OCI-M2 (cell line): Measurements from ENCODE around the gene TMCC3.
"Not testable (repeated sequence)": the region's sequence is repeated elsewhere in the genome, so short reads cannot be mapped to it uniquely, and the experiment has no call there.

Source experiments
- DNase-seq: peaks from one replicate; lab custom pipeline; 2025; ENCODE audit not compliant: unreplicated experiment; lab: John Stamatoyannopoulos, UW

TMCC3 gene, protein sequence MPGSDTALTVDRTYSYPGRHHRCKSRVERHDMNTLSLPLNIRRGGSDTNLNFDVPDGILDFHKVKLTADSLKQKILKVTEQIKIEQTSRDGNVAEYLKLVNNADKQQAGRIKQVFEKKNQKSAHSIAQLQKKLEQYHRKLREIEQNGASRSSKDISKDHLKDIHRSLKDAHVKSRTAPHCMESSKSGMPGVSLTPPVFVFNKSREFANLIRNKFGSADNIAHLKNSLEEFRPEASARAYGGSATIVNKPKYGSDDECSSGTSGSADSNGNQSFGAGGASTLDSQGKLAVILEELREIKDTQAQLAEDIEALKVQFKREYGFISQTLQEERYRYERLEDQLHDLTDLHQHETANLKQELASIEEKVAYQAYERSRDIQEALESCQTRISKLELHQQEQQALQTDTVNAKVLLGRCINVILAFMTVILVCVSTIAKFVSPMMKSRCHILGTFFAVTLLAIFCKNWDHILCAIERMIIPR

GRCh38 chr12:94650143-94651056 lies at the start of gene TMCC3:
TSS of gene TMCC3 (minus strand) at chr12:94650557. CDS start at chr12:94650430, 127 bp downstream.
- no peak for DNase-seq

GRCh38 chr12:94699801-94700200 lies 49.4 kb upstream of the TMCC3 start:
- peak; percentile 17 for DNase-seq

DNA sequence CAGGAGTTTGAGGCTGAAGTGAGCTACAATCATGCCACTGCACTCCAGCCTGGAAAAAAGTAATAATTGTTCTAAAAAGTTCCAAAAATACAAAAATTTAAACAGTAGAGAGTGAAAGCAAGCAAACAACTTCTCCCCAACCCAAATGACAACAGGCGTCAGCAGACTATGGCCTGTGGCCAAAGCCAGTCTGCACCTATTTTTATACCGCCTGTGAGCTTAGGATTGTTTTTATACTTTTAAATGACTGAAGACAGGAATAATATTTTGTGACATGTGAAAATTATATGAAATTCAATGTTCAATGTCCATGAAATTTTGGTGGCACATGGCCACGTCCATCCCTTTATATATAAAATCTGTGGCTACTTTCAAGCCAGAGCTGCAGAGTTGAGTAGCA lies 48.2 kb upstream of the TMCC3 start:
- no peak for DNase-seq

DNA sequence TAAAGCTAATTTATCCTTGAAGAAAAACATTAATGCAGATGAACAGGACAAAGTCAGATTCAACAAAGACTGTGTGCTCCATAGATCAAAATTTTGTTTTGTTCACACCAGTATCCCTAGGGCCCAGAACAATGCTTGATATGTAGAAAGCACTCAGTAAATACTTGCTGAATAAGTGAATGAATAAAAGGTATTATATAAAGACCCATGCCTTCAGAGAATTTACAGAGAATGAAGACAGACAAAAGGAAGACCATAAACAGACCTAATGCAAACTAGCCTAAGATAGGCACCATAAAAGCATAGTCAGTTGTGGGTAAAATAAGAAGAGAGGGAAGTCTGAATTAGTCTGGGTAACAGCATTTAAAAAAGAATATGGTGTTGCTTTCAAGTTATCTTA lies 47.3 kb upstream of the TMCC3 start:
- no peak for DNase-seq

DNA sequence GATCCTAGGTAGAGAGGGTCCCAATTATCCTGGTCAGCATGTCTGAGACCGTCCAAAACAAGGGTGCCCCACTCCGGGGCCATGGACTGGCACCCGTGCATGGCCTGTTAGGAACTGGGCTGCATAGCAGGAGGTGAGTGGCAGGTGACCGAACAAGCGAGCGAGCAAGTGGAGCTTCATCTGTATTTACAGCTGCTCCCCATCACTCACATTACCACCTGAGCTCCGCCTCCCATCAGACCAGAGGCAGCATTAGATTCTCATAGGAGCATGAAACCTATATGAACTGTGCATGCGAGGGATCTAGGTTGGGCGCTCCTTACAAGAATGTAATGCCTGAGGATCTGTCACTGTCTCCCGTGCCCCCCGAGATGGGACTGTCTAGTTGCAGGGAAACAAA lies 44.4 kb upstream of the TMCC3 start:
- no peak for DNase-seq

DNA sequence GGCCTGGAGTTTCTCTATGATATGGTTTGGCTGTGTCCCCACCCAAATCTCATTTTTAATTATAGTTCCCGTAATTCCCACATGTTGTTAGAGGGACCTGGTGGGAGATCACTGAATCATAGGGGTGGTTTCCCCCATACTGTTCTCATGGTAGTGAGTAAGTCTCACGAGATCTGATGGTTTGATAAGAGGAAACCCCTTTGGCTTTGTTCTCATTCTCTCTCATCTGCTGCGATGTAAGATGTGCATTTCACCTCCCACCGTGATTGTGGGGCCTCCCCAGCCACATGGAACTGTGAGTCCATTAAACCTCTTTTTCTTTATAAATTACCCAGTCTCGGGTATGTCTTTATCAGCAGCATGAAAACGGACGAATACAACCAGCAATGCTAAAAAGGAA lies 42.5 kb upstream of the TMCC3 start:
- DNase-seq = not testable (repeated sequence)

DNA sequence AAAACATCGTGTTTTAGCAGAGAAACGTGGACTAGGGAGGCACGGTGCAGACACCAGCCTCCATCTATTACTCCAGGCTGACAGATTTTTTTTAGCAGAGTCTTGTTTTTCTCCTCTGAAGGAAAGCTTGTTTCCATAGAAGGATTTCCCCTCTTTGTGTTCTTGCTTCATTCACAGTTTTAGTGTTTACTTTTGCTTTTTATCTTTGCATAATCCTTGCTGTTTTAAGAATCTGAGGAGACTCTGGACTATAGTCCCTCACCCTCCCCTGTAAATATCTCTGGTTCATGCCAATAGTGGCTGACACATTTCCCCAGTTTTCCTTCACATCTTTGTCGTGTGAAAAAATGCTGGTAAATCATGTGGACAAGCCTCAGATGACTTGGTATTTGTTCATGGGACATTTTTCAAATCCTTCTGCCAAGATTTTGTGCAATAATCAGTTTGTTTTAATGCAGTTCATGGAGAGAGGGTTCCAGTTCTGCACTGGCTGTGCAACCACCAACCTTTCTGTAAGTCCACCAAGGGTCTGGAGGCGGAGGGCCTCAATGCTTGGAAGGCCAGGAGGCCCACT lies 39.9 kb upstream of the TMCC3 start:
- DNase-seq = no peak

- no peak for DNase-seq
Measured at GRCh38 chr12:94689646-94690036, 39.3 kb upstream of the TMCC3 start.

GRCh38 chr12:94689002-94689645 lies 38.8 kb upstream of the TMCC3 start:
- no peak for DNase-seq

GRCh38 chr12:94687891-94688290 lies 37.5 kb upstream of the TMCC3 start:
- no peak for DNase-seq

DNA sequence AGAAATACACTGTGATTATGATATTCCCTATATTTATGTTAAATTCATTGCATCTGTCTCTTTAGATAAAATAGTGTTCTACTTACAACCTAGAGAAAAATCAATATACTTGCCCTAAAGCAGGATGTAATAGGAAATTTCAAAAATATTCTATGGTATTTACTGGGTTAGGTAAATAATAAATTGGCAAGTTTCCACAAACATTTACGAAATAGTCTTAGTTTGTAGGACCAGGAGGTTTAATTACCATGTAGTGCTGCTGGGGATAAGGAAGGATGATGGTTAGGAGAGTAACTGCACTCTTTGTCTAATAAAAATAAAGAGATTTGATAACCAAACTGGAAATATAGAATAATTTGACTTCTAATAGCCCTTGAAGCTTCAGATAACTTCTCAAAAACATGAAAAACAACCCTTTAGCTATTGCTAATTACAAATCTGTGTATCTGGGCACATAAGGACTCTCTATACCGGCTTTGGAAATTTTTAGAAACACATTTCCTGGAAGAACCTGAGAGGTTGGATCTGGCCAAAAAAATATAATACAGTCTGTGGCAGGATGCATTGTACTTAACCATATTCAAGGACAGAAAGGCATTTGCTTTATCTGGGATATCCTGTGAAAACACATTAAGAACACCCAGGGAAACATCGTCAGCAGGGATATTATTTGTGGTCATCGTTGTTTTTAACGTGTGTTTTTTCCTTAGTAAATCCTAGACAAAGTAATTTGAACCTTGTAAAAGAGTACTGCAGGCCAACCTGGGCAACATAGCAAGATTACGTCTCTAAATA lies 36.7 kb upstream of the TMCC3 start:
- DNase-seq = no peak

DNA sequence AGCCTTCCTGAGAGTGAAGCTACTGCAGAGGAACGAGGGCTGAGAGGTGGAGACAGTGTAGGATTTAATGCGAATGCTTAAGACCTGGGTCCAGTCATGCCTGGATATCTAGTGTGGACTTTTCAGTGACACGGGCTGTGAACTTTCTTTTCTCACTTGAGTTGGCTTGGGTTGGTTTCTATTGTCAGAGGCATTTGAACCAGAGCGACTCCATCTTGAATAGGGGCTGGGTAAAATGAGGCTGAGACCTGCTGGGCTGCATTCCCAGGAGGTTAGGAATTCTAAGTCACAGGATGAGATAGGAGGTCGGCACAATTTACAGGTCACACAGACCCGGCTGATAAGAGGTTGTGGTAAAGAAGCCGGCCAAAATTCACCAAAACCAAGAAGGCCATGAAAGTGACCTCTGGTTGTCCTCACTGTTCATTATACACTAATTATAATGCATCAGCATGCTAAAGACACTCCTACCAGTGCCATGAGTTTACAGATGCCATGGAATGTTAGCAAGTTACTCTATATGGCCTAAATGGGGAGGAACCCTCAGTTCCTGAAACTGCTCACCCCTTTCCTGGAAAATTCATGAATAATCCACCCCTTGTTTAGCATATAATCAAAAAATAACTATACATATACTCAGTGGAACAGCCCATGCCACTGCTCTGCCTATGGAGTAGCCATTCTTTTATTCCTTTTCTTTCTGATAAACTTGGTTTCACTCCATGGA lies 34.2 kb upstream of the TMCC3 start:
- no peak for DNase-seq

DNA sequence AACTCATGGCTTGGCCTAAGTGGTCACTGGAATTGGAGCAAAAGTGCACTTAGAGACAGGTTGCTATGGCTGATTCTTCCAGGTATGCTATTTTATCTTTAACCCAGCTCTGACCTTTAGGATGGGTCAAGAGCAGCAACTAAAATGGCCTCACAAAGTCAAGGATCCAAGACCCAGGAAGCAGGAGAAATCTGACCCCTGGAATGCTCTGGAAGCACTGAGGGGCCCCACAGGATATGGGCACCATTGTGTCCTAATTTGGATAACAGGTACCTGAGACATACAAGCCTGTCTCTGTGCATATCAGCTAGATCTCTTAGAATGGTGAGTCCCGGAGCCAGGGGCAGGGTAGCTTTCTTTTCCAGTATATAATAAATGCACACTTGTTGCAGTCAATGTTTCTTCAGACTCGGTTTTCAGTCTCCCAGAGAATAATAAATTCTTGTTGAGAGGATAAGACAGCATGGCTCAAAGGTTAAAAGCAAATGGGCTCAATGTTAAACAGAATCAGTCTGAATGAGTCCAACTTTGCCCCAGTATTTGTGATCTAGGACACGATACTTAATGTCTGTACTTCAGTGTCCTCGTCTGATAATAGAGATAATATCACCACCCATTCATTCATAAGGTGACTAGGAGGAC lies 29.3 kb upstream of the TMCC3 start:
- DNase-seq = no peak

DNA sequence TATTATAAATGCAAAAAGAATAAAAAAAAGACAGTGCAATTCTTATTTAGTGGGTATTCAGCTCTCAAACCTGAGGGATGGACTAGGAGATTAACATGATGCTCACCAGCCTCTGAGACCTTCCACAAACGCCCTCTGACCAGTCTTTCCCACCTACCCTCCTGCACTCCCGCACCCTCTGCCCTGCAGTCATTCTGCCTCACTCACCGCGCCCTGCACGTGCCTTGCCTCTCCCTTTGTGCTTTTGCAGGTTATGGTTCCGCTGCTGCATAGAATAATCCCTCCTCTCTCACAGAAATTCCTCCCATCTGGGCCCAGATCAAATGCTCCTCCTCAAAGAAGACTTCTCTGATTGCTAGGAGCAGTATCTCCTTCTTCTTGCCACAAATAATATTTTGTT lies 28.5 kb upstream of the TMCC3 start:
- no peak for DNase-seq

DNA sequence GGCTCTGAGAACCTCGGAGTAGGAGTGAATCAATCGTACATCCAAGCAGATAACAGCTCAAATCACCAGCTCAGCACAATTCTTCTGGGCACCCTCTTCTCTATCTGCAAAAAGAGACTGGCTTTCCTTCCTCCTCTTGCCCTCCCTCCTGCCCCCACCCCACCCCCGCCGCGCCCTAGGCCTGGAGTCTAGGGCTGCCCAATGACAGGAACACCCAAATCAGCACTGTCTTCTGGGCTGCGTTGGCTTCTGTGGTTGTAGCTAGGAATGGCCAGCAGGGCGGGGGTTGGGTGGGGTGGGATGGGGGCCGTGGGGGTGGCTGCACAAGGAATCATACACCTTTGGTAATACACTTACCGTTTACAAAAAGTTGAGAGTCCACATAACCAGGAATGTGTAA lies 28.0 kb upstream of the TMCC3 start:
- DNase-seq = no peak

DNA sequence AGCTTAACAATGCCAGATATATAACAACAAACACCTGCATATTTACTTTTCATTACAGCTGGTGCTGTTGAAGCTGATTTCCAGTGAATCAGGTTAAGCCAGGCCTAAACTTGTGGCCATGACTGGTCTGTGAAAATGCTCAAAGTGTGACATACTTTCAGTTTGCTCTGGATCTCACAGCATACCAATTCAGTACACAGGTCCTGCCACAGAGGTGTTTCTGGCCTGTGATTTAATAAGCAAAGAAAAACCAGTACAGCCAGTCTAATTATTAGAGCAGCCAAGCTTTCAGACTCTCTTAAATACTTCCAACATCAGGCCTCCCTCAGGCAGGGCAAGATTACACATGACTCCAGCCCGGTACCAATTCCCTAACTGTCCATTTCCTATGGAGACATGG lies 27.4 kb upstream of the TMCC3 start:
- DNase-seq = no peak

- no peak for DNase-seq
Measured at GRCh38 chr12:94676922-94677321, 26.6 kb upstream of the TMCC3 start.

GRCh38 chr12:94676031-94676641 lies 25.8 kb upstream of the TMCC3 start:
- DNase-seq = peak; percentile 16

GRCh38 chr12:94674835-94675234 lies 24.5 kb upstream of the TMCC3 start:
- no peak for DNase-seq
